ENCODE measurements around the gene VTI1A.

The VTI1A gene

GRCh38 chr10:112679392-112679791 lies 232.4 kb downstream of the VTI1A start:
- no peak for DNase-seq (ENCODE audit: low read depth in 2 of 2)

- DNase-seq (ENCODE audit: low read depth in 2 of 2): no peak
These were observed 233.6 kb downstream of the VTI1A start for GRCh38 chr10:112680586-112680985.

- no peak for DNase-seq (ENCODE audit: low read depth in 2 of 2)
These were observed 240.6 kb downstream of the VTI1A start for GRCh38 chr10:112687647-112688046.

GRCh38 chr10:112689327-112690072 lies 242.5 kb downstream of the VTI1A start:
- no peak for DNase-seq (ENCODE audit: low read depth in 2 of 2)

GRCh38 chr10:112695539-112695938 lies 248.5 kb downstream of the VTI1A start:
- no peak for DNase-seq (ENCODE audit: low read depth in 2 of 2)

GRCh38 chr10:112696592-112696991 lies 249.6 kb downstream of the VTI1A start:
- DNase-seq (ENCODE audit: low read depth in 2 of 2): no peak

GRCh38 chr10:112698133-112698817 lies 251.3 kb downstream of the VTI1A start:
- no peak for DNase-seq (ENCODE audit: low read depth in 2 of 2)

GRCh38 chr10:112698818-112699164 lies 251.8 kb downstream of the VTI1A start:
- DNase-seq (ENCODE audit: low read depth in 2 of 2): no peak

- no peak for DNase-seq (ENCODE audit: low read depth in 2 of 2)
These were observed 253.2 kb downstream of the VTI1A start for GRCh38 chr10:112700215-112700671.

GRCh38 chr10:112701211-112701877 lies 254.3 kb downstream of the VTI1A start:
- DNase-seq (ENCODE audit: low read depth in 2 of 2): peak; percentile 27 to 47

- no peak for DNase-seq (ENCODE audit: low read depth in 2 of 2)
These were observed 254.9 kb downstream of the VTI1A start for GRCh38 chr10:112701878-112702255.

GRCh38 chr10:112706577-112706976 lies 259.6 kb downstream of the VTI1A start:
- DNase-seq (ENCODE audit: low read depth in 2 of 2): no peak

GRCh38 chr10:112708461-112708860 lies 261.4 kb downstream of the VTI1A start:
- no peak for DNase-seq (ENCODE audit: low read depth in 2 of 2)

GRCh38 chr10:112710528-112710927 lies 263.5 kb downstream of the VTI1A start:
- DNase-seq (ENCODE audit: low read depth in 2 of 2): no peak

- DNase-seq (ENCODE audit: low read depth in 2 of 2): no peak
These were observed 264.4 kb downstream of the VTI1A start for GRCh38 chr10:112711366-112711765.

GRCh38 chr10:112712536-112712935 lies 265.5 kb downstream of the VTI1A start:
- DNase-seq (ENCODE audit: low read depth in 2 of 2): no peak

- no peak for DNase-seq (ENCODE audit: low read depth in 2 of 2)
These were observed 266.4 kb downstream of the VTI1A start for GRCh38 chr10:112713411-112713810.

- no peak for DNase-seq (ENCODE audit: low read depth in 2 of 2)
These were observed 268.6 kb downstream of the VTI1A start for GRCh38 chr10:112715581-112715980.

GRCh38 chr10:112716076-112716475 lies 269.1 kb downstream of the VTI1A start:
- no peak for DNase-seq (ENCODE audit: low read depth in 2 of 2)

GRCh38 chr10:112716924-112717413 lies 270.0 kb downstream of the VTI1A start:
- no peak for DNase-seq (ENCODE audit: low read depth in 2 of 2)

- DNase-seq (ENCODE audit: low read depth in 2 of 2): no peak
These were observed 273.2 kb downstream of the VTI1A start for GRCh38 chr10:112720178-112720577.

GRCh38 chr10:112721080-112721698 lies 274.2 kb downstream of the VTI1A start:
- DNase-seq (ENCODE audit: low read depth in 2 of 2): no peak
